ENCODE measurements around the gene ACOT8. TPM values are rescaled to one million over a fixed set of nuclear protein-coding genes. Genes with fewer than 3 reads are reported as not detected.
A peak's percentile ranks its signal among the peaks of the same experiment; 100 is the strongest.

Gene ACOT8
- total and polyA plus RNA-seq, 2 donors (not counting 1 experiment from before 2014, with no cell fraction given), result 32.4 to 64.7 TPM

DNA sequence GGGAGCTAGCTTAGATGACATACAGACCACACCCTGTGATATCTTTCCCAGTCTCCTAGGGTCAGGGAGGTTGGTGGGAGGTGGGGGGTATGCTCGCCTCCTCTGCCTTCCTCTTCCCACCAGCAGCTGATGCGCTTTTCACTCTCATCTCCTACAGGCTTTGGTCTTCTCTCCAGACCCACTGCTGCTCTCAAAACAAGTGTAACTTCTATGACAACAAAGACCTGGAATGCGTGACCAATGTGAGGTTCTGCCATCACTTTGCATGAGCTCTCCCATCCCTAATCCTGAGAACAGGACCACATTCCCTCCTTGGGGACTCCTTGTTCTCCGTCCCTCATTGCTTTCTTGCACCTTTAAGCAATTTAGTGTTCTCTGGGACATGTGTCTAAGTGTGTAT lies 36.6 kb upstream of the ACOT8 start:
- TF ChIP-seq, protein P1, sequence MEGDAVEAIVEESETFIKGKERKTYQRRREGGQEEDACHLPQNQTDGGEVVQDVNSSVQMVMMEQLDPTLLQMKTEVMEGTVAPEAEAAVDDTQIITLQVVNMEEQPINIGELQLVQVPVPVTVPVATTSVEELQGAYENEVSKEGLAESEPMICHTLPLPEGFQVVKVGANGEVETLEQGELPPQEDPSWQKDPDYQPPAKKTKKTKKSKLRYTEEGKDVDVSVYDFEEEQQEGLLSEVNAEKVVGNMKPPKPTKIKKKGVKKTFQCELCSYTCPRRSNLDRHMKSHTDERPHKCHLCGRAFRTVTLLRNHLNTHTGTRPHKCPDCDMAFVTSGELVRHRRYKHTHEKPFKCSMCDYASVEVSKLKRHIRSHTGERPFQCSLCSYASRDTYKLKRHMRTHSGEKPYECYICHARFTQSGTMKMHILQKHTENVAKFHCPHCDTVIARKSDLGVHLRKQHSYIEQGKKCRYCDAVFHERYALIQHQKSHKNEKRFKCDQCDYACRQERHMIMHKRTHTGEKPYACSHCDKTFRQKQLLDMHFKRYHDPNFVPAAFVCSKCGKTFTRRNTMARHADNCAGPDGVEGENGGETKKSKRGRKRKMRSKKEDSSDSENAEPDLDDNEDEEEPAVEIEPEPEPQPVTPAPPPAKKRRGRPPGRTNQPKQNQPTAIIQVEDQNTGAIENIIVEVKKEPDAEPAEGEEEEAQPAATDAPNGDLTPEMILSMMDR (IDR thresholded peaks at IDR 0.05), result no peak
- no peak for TF ChIP-seq EZH2 (IDR thresholded peaks at IDR 0.05; ENCODE audit: borderline replicate concordance, insufficient read depth, low read depth, low read length, poor library complexity, severe bottlenecking)
- POLR2A ChIA-PET, result interaction anchor here (0.7 to 5.3 kb wide), 2 partner anchors 40 to 73 kb away, joined by 4 to 41 read pairs; partner anchors contain the start of gene PCIF1
- Histone ChIP-seq H3K27me3 (replicated peaks in 1 of 4; ENCODE audit: control extremely low read depth in 1 of 4, control insufficient read depth in 3 of 4, insufficient read depth in 4 of 4, low read length in 3 of 4) (no peaks in the 10 kb centered on the region), H3K4me3 (ENCODE audit: control extremely low read depth in 1 of 5, extremely low read depth in 1 of 5, insufficient read depth in 1 of 5, low read depth in 2 of 5, low read length in 4 of 5) (no peak overlapping the region), H3K79me2 (ENCODE audit: control insufficient read depth, insufficient read depth, low read length) (peaks cover 7% of the 10 kb centered on the region), H3K9me3 (ENCODE audit: control extremely low read depth in 1 of 3, control insufficient read depth in 2 of 3, insufficient read depth in 1 of 3, low read length in 2 of 3) (no peaks in the 10 kb centered on the region), H4K20me1 (ENCODE audit: control insufficient read depth, insufficient read depth, low read length, poor library complexity, severe bottlenecking) (no peaks in the 10 kb centered on the region), H3K4me2 (replicated peaks; ENCODE audit: low read depth, low read length, poor library complexity, severe bottlenecking) (no peak overlapping the region), H3K36me3 (replicated peaks in 1 of 2; ENCODE audit: control extremely low read depth in 1 of 2, control insufficient read depth in 1 of 2, extremely low read depth in 1 of 2, insufficient read depth in 2 of 2, low read length in 1 of 2) (peaks cover 0 to 26% of the 10 kb centered on the region in 2 experiments), H3K9ac (ENCODE audit: low read length) (no peak overlapping the region), H2AFZ (ENCODE audit: insufficient read depth, low read depth, low read length, poor library complexity, severe bottlenecking) (no peak overlapping the region), H3K27ac (ENCODE audit: low read length in 2 of 2) (no peak overlapping the region), H3K4me1 (ENCODE audit: control insufficient read depth in 2 of 2, insufficient read depth in 2 of 2, low read length in 2 of 2) (peaks cover 24 to 29% of the 10 kb centered on the region in 2 donors)
- intact Hi-C loops (cut with micrococcal nuclease), result no loop called here
- DNase-seq, result no peak
- H3K27ac Mint-ChIP-seq, result no peak overlapping the region
- WGBS (ENCODE audit: insufficient coverage), result 100% methylated on average over 2 of the region's 4 CpGs
- peaks cover 31% of the 10 kb centered on the region for H3K4me1 Mint-ChIP-seq
- no peaks in the 10 kb centered on the region for H3K9me3 Mint-ChIP-seq (ENCODE audit: insufficient read depth)
- H3K4me3 Mint-ChIP-seq, result peak overlapping the region; percentile 45
- no peaks in the 10 kb centered on the region for H3K27me3 Mint-ChIP-seq
- no peak for ATAC-seq (ENCODE audit: low read depth)
- CTCF ChIA-PET, result interaction anchor here (0.9 kb wide), 1 partner anchor 13 kb away, joined by 3 read pairs; the partner anchor contains the start of gene ZSWIM1

- Mint-ChIP-seq H3K27me3 (no peaks in the 10 kb centered on the region), H3K4me1 (peaks cover 31% of the 10 kb centered on the region), H3K4me3 (peak overlapping the region; percentile 97), H3K27ac (peak overlapping the region; percentile 96), H3K9me3 (ENCODE audit: insufficient read depth) (no peaks in the 10 kb centered on the region)
- ATAC-seq (ENCODE audit: low read depth), result no peak
- intact Hi-C loops (cut with micrococcal nuclease), result no loop called here
- Histone ChIP-seq H4K20me1 (ENCODE audit: control insufficient read depth, insufficient read depth, low read length, poor library complexity, severe bottlenecking) (no peaks in the 10 kb centered on the region), H3K9me3 (ENCODE audit: control extremely low read depth in 1 of 3, control insufficient read depth in 2 of 3, insufficient read depth in 1 of 3, low read length in 2 of 3) (no peaks in the 10 kb centered on the region), H3K4me3 (ENCODE audit: control extremely low read depth in 1 of 5, extremely low read depth in 1 of 5, insufficient read depth in 1 of 5, low read depth in 2 of 5, low read length in 4 of 5) (no peak overlapping the region), H3K9ac (ENCODE audit: low read length) (no peak overlapping the region), H3K27me3 (replicated peaks in 1 of 4; ENCODE audit: control extremely low read depth in 1 of 4, control insufficient read depth in 3 of 4, insufficient read depth in 4 of 4, low read length in 3 of 4) (no peaks in the 10 kb centered on the region), H3K4me1 (ENCODE audit: control insufficient read depth in 2 of 2, insufficient read depth in 2 of 2, low read length in 2 of 2) (peaks cover 24 to 29% of the 10 kb centered on the region in 2 donors), H3K79me2 (ENCODE audit: control insufficient read depth, insufficient read depth, low read length) (peaks cover 7% of the 10 kb centered on the region), H3K36me3 (replicated peaks in 1 of 2; ENCODE audit: control extremely low read depth in 1 of 2, control insufficient read depth in 1 of 2, extremely low read depth in 1 of 2, insufficient read depth in 2 of 2, low read length in 1 of 2) (peaks cover 0 to 19% of the 10 kb centered on the region in 2 experiments), H2AFZ (ENCODE audit: insufficient read depth, low read depth, low read length, poor library complexity, severe bottlenecking) (no peak overlapping the region), H3K27ac (ENCODE audit: low read length in 2 of 2) (peak overlapping the region in 1 of 2 donors; percentile 2), H3K4me2 (replicated peaks; ENCODE audit: low read depth, low read length, poor library complexity, severe bottlenecking) (peak overlapping the region; percentile 99)
- CTCF ChIA-PET, result interaction anchor here (0.9 to 3.2 kb wide), 3 partner anchors 12 to 77 kb away, joined by 3 to 9 read pairs (median 5); partner anchors contain the start of gene ZSWIM1
- WGBS (ENCODE audit: insufficient coverage), result 17% methylated on average over 1 of the region's 4 CpGs
- TF ChIP-seq, protein P1 (IDR thresholded peaks at IDR 0.05), result no peak
- POLR2A ChIA-PET, result interaction anchor here (0.6 to 5.3 kb wide), 3 partner anchors 41 to 74 kb away, joined by 3 to 41 read pairs (median 4); partner anchors contain the start of gene PCIF1
- DNase-seq, result no peak
Measured at GRCh38 chr20:45892828-45893500, 35.8 kb upstream of the ACOT8 start.

All from B cell (primary cell).